Central memory CD4-positive, alpha-beta T cell (primary cell): ENCODE results near the gene SEMA3D.

ENCODE experiments used
- DNase-seq: peaks from one replicate; pipeline ENCODE4 v3.0.0; 2022

SEMA3D gene

DNA sequence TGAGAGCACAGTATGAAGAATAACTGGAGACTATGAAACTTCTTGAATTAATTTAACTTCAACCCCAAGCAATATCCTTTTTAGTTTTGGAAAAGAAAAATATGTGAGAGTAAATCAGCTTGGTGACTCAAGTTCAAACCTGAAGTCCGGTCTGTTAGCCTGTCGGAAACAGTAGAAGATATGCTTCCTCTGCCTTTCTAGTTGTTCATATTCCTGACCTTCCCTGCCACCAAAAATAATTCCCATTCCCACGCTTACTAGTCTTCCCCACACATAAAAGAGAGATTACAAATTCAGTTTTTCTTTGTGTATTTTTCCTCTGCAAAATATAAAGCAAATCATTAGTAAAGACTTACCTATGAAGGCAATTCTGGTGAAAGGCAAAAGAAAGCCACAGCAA, 3.6 kb downstream of the SEMA3D start:
- DNase-seq, result no peak

- no peak for DNase-seq
Observed at GRCh38 chr7:85178531-85179298, 8.1 kb downstream of the SEMA3D start.

DNA sequence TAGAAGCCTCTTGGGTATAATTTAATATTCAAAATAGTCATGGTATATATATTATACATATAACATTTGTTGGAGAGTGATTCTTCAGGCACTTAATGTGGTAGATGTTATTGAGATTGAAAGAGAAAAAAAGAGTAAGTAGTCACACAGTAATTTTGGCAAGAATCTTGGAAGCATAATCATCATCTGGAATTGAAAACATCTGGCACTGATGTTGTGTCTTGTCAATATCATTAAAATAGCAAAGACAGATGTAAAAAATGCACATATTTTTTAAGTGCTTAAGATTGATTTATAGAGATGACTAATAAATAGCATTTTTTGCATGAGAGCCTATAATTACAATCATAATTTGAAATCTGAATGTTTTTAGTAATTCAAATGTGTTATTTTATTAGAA, 9.5 kb downstream of the SEMA3D start:
- no peak for DNase-seq

DNA sequence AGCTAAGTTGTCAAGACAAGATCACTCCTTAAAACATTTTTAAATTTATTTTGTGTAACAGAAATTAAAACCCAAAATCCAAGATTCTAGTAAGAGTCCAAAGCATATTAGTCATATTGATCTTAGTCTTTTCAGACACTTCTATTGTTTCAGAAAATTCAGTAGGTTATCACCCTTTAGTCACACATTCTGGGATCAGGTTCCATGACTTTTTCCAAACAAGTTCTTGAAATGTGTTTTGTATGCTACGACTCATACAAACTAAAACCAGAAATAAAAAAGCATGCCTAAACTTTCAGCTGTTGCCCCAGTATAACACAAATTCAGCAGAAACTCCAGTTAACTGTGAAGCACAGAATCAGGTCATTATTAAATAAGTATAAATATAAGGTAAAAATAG, 10.7 kb downstream of the SEMA3D start:
- DNase-seq, result no peak

DNA sequence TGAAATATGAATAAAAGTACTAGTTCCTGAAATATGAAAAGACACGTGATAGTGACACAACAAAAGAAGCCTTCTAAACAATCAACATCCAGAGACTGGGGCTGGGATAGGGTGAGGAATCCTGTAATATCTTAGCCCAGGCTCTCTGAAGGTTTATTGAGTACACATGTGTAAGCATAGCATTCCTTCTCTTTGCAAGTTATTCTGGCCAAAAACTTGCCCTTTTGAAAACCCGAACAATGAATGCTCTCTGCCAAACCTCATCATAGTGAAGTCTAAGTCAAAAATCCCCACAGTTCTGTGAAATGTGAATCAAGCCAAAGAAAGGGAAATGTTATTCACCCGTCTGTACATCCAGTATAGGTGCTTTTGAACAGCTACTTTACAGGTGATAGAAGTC, 11.6 kb downstream of the SEMA3D start:
- DNase-seq, result no peak

DNA sequence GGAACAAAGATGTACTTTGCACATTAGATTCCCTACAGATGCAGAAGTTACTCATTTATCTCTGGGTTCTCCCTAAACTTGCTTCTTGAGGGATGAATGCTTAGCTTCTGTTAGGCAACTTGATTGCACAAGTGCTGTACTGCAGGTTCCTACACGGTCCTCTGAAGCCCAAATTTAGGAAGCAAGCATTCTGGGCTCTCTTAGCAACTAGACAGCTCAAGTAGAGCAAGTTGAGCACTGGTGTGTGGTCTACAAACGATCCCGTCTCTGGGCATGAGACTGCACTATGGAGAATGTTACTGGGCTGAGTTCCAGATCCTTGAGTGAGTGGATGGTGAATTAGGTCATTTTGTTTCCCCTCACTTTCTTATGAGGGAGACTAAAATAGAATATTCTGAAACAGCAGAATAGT, 14.3 kb downstream of the SEMA3D start:
- DNase-seq, result no peak

DNA sequence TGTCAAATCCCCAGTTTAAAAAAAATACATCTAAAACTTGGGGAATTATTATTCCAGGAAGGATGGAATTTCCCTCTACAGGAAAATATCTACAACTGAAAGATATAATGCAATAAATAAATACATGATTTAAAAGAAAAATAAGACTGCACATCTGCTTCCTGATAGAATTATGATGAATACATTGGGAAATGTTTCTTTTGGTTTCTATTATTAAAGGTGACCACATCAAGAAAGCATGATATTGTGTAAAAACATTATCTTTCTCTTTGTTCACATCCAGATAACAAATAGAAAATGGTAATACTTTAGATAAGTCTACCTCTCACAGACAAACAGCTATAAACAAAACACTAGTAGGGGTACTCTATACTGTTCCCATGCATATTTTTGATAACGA, 19.2 kb downstream of the SEMA3D start:
- no peak for DNase-seq

- no peak for DNase-seq
Observed at GRCh38 chr7:85165263-85165662, 21.6 kb downstream of the SEMA3D start.

- no peak for DNase-seq
Observed at GRCh38 chr7:85164376-85164775, 22.5 kb downstream of the SEMA3D start.

- no peak for DNase-seq
Observed at GRCh38 chr7:85162721-85163120, 24.1 kb downstream of the SEMA3D start.

DNA sequence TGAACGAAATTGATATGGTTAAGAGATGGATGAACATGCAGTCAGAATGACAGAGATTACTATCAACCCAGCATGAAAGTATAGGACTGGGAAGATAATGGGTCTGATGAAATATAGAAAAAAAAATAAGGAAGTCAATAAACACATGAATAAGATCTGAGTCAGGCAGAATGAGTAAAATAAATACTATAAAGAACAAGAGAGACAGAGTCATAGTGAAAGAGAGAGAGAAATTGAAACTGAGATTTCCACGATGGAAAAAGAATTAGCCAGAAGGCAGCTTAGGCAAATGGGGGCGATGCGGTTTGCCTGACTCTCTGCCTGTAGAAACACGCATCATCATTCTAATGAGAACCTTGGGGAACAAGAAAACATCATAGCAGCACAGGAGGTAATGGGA, 26.6 kb downstream of the SEMA3D start:
- DNase-seq, result no peak

GRCh38 chr7:85159003-85159402, 27.9 kb downstream of the SEMA3D start:
- no peak for DNase-seq

DNA sequence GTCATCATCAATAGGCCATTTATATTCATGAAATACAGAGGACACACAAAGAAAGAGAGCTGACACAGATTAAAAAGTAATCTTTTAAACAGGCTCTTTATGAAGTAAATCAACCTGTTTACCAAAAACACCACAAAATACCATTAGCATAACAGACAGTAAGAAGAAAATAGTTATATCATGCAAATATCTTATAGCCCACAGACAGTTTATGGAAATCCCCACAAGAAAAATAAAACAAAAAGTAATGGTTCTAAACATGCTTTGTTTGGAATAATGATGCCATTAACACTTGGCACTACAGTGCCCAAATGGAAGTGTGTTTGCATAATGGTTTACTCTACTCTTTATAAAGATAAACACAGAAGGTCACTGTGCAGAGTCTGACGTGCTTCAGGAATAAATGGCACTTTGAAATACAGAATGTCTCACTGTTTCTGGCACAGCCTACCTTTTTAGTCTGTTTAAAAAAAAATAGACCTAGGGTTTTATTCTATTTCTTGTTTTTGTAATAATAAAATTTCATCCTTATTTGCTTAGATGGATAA, 30.1 kb downstream of the SEMA3D start:
- DNase-seq, result no peak

GRCh38 chr7:85154282-85154937, 32.4 kb downstream of the SEMA3D start:
- no peak for DNase-seq

GRCh38 chr7:85153715-85154114, 33.1 kb downstream of the SEMA3D start:
- no peak for DNase-seq

DNA sequence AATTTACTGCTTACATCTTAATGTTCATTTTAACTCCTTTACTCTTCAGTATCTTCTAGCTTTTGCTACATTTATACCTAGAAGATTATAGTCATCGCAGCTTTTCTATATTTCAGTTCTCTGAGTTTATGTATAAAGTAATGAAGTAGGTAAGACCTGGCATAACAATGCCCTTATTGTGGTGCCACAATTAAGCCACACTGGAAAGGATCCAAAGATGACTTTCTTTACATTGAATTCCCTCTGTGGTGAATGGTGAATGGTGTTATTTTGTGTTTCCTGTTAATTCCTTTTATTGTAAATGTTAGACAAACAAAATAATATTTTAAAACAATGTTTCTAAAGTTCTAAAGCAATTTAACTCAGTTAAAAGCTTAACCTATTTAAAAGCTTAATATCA, 36.2 kb downstream of the SEMA3D start:
- DNase-seq, result no peak

- no peak for DNase-seq
Observed at GRCh38 chr7:85144771-85145170, 42.1 kb downstream of the SEMA3D start.

- DNase-seq, result no peak
Observed at GRCh38 chr7:85135977-85136376, 50.9 kb downstream of the SEMA3D start.

DNA sequence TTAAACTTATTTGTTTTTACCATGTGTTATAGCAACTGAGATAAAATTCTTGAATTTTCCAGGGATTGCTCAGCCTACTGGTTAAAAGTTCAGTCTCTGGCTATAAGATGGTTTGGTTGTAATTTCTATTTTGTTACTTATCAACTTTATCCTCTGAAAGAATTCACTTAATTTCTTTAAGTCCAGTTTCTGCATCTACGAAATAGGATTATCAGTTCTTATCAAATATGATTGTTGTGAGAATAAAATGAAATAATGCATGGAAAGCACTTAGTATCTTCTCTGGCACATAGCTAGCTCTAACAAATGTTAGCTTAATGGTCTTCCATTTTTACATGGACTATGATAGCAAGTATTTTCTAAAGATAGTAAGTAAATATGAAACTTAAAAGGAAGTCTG, 53.3 kb downstream of the SEMA3D start:
- DNase-seq, result no peak

DNA sequence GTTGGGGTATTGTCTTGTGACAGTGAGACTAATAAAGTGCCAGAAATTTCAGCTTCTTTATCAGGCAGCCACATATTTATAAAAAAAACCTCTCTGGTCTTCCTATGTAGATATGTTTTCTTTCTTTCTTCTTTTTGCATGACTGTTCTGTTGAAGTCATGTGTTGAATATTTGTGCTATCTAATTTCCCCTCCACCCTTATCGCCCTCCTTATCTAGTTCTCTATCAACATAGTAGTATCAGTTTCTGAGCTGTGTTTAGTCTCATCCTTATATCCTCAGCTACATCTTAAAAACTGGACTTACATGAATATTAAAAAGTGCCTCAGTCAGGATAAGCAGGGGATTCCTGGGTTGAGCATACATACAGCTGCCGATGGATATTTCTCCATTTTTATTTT, 53.9 kb downstream of the SEMA3D start:
- no peak for DNase-seq

- no peak for DNase-seq
Observed at GRCh38 chr7:85130702-85131101, 56.2 kb downstream of the SEMA3D start.

DNA sequence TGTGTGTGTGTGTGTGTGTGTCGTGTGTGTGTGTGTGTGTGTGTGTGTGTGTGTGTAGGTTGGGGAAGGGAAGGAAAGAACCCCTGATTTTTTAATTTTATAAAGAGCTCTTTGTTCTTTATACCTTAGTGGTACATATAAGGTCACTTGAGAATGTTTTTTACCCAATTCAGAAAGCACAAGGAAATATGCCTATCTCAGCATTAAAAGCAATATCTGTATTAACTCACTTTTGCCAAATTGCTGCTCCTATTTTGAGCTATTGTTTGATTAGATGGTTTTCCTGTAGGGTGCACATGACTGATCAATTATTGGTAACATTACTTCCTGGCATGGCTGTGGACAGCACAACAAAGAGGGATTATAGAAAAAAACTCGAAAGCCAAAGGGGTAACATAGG, 60.5 kb downstream of the SEMA3D start:
- DNase-seq, result no peak

DNA sequence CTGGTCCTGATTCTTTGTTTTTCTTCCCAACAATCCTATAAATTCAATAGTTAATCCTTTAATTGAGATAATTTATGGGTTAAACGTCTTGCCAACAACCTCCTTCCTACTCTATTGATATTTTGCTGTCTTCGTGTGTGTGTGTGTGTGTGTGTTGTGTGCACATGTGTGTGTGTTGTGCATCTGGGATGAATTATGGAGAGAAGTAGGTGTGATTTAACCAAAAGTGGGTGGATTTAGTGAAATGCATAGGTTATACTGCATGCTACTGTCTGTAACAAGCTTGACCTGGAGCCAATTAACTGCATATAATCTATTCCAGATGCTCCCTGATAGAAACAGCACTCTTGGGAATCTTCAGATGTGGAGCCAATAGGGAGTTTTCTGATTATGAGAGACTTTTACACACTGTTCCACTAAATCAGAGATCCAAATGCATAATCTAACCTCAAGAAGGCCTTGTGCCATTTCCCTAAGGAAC, 61.2 kb downstream of the SEMA3D start:
- DNase-seq, result no peak

- no peak for DNase-seq
Observed at GRCh38 chr7:85125176-85125575, 61.7 kb downstream of the SEMA3D start.
